Measurements from ENCODE around the gene SGCD. TPM values are rescaled to one million over a fixed set of nuclear protein-coding genes. Genes with fewer than 3 reads are reported as not detected.

SGCD gene
- total and polyA plus RNA-seq, 9 of the 15 experiments (the other 6 are each of a cell fraction or from before 2014, with no cell fraction given) = not detected

GRCh38 chr5:156669416-156669815, 342.5 kb downstream of the SGCD start (continued):
- no peak for TF ChIP-seq ZBTB49 (CRISPR knock-in tag; IDR thresholded peaks at IDR 0.05; ENCODE audit: borderline replicate concordance)
- TF ChIP-seq, protein P1, sequence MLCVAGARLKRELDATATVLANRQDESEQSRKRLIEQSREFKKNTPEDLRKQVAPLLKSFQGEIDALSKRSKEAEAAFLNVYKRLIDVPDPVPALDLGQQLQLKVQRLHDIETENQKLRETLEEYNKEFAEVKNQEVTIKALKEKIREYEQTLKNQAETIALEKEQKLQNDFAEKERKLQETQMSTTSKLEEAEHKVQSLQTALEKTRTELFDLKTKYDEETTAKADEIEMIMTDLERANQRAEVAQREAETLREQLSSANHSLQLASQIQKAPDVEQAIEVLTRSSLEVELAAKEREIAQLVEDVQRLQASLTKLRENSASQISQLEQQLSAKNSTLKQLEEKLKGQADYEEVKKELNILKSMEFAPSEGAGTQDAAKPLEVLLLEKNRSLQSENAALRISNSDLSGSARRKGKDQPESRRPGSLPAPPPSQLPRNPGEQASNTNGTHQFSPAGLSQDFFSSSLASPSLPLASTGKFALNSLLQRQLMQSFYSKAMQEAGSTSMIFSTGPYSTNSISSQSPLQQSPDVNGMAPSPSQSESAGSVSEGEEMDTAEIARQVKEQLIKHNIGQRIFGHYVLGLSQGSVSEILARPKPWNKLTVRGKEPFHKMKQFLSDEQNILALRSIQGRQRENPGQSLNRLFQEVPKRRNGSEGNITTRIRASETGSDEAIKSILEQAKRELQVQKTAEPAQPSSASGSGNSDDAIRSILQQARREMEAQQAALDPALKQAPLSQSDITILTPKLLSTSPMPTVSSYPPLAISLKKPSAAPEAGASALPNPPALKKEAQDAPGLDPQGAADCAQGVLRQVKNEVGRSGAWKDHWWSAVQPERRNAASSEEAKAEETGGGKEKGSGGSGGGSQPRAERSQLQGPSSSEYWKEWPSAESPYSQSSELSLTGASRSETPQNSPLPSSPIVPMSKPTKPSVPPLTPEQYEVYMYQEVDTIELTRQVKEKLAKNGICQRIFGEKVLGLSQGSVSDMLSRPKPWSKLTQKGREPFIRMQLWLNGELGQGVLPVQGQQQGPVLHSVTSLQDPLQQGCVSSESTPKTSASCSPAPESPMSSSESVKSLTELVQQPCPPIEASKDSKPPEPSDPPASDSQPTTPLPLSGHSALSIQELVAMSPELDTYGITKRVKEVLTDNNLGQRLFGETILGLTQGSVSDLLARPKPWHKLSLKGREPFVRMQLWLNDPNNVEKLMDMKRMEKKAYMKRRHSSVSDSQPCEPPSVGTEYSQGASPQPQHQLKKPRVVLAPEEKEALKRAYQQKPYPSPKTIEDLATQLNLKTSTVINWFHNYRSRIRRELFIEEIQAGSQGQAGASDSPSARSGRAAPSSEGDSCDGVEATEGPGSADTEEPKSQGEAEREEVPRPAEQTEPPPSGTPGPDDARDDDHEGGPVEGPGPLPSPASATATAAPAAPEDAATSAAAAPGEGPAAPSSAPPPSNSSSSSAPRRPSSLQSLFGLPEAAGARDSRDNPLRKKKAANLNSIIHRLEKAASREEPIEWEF (CRISPR knock-in tag; IDR thresholded peaks at IDR 0.05) = no peak
- no peak for TF ChIP-seq CREB3 (tag; conservative IDR thresholded peaks at IDR 0.05; ENCODE audit: low read depth)
- no peak for TF ChIP-seq PML (IDR thresholded peaks at IDR 0.05; ENCODE audit: low read length)
- no peak for TF ChIP-seq PTBP1 (IDR thresholded peaks at IDR 0.05; ENCODE audit: low read depth, low read length)
- no peak for TF ChIP-seq RBM17 (IDR thresholded peaks at IDR 0.05; ENCODE audit: borderline replicate concordance, low read depth, low read length)
- TF ChIP-seq CREB3L1 (IDR thresholded peaks at IDR 0.05; ENCODE audit: borderline replicate concordance, low read depth) = no peak
